WTC11 (cell line): Measurements from ENCODE around the gene RBBP7. TPM values are rescaled to one million over a fixed set of nuclear protein-coding genes. Genes with fewer than 3 reads are reported as not detected.

Experiments used
- ATAC-seq: fragments of 200-7000 bp; cut with Tn5 transposase; 2 replicates; pipeline ENCODE4 v1.10.0; 2021; ENCODE audit warnings: mild to moderate bottlenecking, moderate library complexity
- CTCF ChIA-PET: fragments of 300-600 bp; sonication (Branson Sonifier 250); formaldehyde crosslinking; loops from one replicate; lab custom pipeline; 2021; ENCODE audit warnings: antibody characterized with exemption; lab: Charles Lee
- POLR2A ChIA-PET: fragments of 350-600 bp; sonication (Branson Sonifier 250); formaldehyde crosslinking; loops from one replicate; lab custom pipeline; 2021; ENCODE audit warnings: antibody characterized with exemption; lab: Charles Lee
- DNase-seq: peaks from one replicate; pipeline ENCODE4 v3.0.0; 2021; ENCODE audit warnings: low spot score
- H3K27ac Mint-ChIP-seq: 2 replicates; pipeline ENCODE4 v1.8.0; 2021; ENCODE audit warnings: mixed read lengths
- H3K27me3 Mint-ChIP-seq: 2 replicates; pipeline ENCODE4 v1.8.0; 2021; ENCODE audit warnings: low read depth, mild to moderate bottlenecking, moderate library complexity, mixed read lengths
- H3K36me3 Mint-ChIP-seq: 2 replicates; pipeline ENCODE4 v1.8.0; 2021; ENCODE audit warnings: mixed read lengths
- H3K4me1 Mint-ChIP-seq: 2 replicates; pipeline ENCODE4 v1.8.0; 2022; ENCODE audit warnings: mixed read lengths
- H3K4me3 Mint-ChIP-seq: 2 replicates; pipeline ENCODE4 v1.8.0; 2021; ENCODE audit warnings: mild to moderate bottlenecking, moderate library complexity, mixed read lengths
- H3K9me3 Mint-ChIP-seq: 2 replicates; pipeline ENCODE4 v1.8.0; 2021; ENCODE audit warnings: mixed read lengths
- CREM ChIP-seq: sonication (generic); formaldehyde crosslinking; IDR thresholded peaks from 2 replicates; pipeline ENCODE4 v1.8.1; 2022; ENCODE audit warnings: mild to moderate bottlenecking, missing genetic modification reagents, moderate library complexity
- ELF4 ChIP-seq: sonication (generic); formaldehyde crosslinking; IDR thresholded peaks from 2 replicates; pipeline ENCODE4 v1.8.1; 2022; ENCODE audit warnings: low read depth, mild to moderate bottlenecking, moderate library complexity, missing genetic modification reagents
- FOXJ3 ChIP-seq: sonication (generic); formaldehyde crosslinking; IDR thresholded peaks from 2 replicates; pipeline ENCODE4 v1.9.0; 2021; ENCODE audit warnings: missing genetic modification reagents, mild to moderate bottlenecking, borderline replicate concordance
- FOXK1 ChIP-seq: sonication (generic); formaldehyde crosslinking; IDR thresholded peaks from 2 replicates; pipeline ENCODE4 v1.8.0; 2022; ENCODE audit warnings: mild to moderate bottlenecking, moderate library complexity, missing genetic modification reagents
- MLX ChIP-seq: sonication (generic); formaldehyde crosslinking; IDR thresholded peaks from 2 replicates; pipeline ENCODE4 v1.8.1; 2023; ENCODE audit warnings: mild to moderate bottlenecking, missing genetic modification reagents, moderate library complexity
- NFATC4 ChIP-seq: fragments of 250-450 bp; sonication (Bioruptor Pico); IDR thresholded peaks from 2 replicates; pipeline ENCODE4 v1.9.0; 2021; ENCODE audit warnings: mild to moderate bottlenecking
- NFE2L1 ChIP-seq: sonication (generic); formaldehyde crosslinking; IDR thresholded peaks from 2 replicates; pipeline ENCODE4 v1.8.1; 2023; ENCODE audit warnings: missing genetic modification reagents
- RORB ChIP-seq: fragments of 250-450 bp; sonication (Bioruptor Pico); IDR thresholded peaks from 2 replicates; pipeline ENCODE4 v1.9.0; 2021; ENCODE audit warnings: mild to moderate bottlenecking
- TCF7 ChIP-seq: sonication (generic); formaldehyde crosslinking; IDR thresholded peaks from 2 replicates; pipeline ENCODE4 v1.8.0; 2022; ENCODE audit warnings: mild to moderate bottlenecking, low read depth, missing genetic modification reagents, moderate library complexity
- ZNF121 ChIP-seq: sonication (generic); formaldehyde crosslinking; IDR thresholded peaks from 2 replicates; pipeline ENCODE4 v1.8.0; 2023; ENCODE audit warnings: missing genetic modification reagents
- ZNF219 ChIP-seq: sonication (generic); formaldehyde crosslinking; IDR thresholded peaks from 2 replicates; pipeline ENCODE4 v1.8.0; 2023; ENCODE audit warnings: missing genetic modification reagents, mild to moderate bottlenecking, borderline replicate concordance
- ZNF232 ChIP-seq: sonication (generic); formaldehyde crosslinking; IDR thresholded peaks from 2 replicates; pipeline ENCODE4 v1.8.0; 2022; ENCODE audit warnings: mild to moderate bottlenecking, missing genetic modification reagents
- ZNF263 ChIP-seq: sonication (generic); formaldehyde crosslinking; IDR thresholded peaks from 2 replicates; pipeline ENCODE4 v1.8.1; 2022; ENCODE audit warnings: low read depth, mild to moderate bottlenecking, moderate library complexity, missing genetic modification reagents
- ZNF671 ChIP-seq: fragments of 250-450 bp; sonication (Bioruptor Pico); IDR thresholded peaks from 2 replicates; pipeline ENCODE4 v1.8.0; 2021; ENCODE audit warnings: mild to moderate bottlenecking
- total RNA-seq: library from RNA; stranded (reverse); gene quantifications from 3 replicates; pipeline ENCODE4 v1.2.3, GENCODE V29; 2021
- TF ChIP-seq, protein P1 (sequence below): sonication (generic); formaldehyde crosslinking; IDR thresholded peaks from 2 replicates; pipeline ENCODE4 v1.8.0; 2023; ENCODE audit warnings: missing genetic modification reagents, mild to moderate bottlenecking, borderline replicate concordance
- TF ChIP-seq, protein P2 (sequence below): fragments of 200-600 bp; IDR thresholded peaks from 2 replicates; pipeline ENCODE4 v1.8.0; 2022; ENCODE audit warnings: antibody characterized with exemption

RBBP7 gene
- total RNA-seq, 1 experiment from 2014 or later, result 120 TPM

DNA sequence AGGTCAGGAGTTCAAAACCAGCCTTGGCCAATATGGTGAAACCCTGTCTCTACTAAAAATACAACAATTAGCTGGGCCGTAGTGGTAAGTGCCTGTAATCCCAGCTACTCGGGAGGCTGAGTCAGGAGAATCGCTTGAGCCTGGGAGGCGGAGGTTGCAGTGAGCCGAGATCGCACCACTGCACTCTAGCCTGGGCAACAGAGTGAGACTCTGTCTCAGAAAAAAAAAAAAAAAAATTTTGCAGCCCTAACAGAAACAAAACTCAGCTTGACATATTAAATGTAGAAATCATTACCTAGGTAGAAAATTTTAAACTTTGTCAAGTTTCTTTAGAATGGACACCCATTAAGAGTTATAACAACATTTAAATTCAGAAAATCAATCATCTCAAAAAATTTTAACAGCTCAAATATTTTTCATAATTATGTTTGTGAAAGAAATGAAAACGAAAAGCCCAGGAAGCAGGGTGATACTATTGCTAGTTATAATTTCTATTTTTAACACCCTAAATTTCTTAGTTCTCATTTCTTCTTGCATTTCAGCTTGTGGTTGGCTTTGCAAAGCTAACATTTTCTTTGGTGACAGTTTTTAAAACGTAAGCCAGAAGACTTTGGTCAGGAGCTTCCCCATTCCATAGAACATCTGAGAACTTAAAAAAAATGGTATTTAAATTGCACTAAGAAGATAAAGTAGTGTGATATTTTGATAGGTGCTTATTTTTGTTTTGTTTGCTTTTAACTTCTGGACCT is 33.3 kb upstream of the RBBP7 start (continued):
- TF ChIP-seq MLX (no peak), ZNF121 (CRISPR knock-in tag) (no peak), ZNF232 (CRISPR knock-in tag) (no peak), CREM (CRISPR knock-in tag) (no peak), ZNF671 (CRISPR knock-in tag) (no peak), ELF4 (CRISPR knock-in tag) (no peak), NFATC4 (CRISPR knock-in tag) (no peak)
- TF ChIP-seq, protein P1, sequence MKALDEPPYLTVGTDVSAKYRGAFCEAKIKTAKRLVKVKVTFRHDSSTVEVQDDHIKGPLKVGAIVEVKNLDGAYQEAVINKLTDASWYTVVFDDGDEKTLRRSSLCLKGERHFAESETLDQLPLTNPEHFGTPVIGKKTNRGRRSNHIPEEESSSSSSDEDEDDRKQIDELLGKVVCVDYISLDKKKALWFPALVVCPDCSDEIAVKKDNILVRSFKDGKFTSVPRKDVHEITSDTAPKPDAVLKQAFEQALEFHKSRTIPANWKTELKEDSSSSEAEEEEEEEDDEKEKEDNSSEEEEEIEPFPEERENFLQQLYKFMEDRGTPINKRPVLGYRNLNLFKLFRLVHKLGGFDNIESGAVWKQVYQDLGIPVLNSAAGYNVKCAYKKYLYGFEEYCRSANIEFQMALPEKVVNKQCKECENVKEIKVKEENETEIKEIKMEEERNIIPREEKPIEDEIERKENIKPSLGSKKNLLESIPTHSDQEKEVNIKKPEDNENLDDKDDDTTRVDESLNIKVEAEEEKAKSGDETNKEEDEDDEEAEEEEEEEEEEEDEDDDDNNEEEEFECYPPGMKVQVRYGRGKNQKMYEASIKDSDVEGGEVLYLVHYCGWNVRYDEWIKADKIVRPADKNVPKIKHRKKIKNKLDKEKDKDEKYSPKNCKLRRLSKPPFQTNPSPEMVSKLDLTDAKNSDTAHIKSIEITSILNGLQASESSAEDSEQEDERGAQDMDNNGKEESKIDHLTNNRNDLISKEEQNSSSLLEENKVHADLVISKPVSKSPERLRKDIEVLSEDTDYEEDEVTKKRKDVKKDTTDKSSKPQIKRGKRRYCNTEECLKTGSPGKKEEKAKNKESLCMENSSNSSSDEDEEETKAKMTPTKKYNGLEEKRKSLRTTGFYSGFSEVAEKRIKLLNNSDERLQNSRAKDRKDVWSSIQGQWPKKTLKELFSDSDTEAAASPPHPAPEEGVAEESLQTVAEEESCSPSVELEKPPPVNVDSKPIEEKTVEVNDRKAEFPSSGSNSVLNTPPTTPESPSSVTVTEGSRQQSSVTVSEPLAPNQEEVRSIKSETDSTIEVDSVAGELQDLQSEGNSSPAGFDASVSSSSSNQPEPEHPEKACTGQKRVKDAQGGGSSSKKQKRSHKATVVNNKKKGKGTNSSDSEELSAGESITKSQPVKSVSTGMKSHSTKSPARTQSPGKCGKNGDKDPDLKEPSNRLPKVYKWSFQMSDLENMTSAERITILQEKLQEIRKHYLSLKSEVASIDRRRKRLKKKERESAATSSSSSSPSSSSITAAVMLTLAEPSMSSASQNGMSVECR, result no peak
- TF ChIP-seq, protein P2, sequence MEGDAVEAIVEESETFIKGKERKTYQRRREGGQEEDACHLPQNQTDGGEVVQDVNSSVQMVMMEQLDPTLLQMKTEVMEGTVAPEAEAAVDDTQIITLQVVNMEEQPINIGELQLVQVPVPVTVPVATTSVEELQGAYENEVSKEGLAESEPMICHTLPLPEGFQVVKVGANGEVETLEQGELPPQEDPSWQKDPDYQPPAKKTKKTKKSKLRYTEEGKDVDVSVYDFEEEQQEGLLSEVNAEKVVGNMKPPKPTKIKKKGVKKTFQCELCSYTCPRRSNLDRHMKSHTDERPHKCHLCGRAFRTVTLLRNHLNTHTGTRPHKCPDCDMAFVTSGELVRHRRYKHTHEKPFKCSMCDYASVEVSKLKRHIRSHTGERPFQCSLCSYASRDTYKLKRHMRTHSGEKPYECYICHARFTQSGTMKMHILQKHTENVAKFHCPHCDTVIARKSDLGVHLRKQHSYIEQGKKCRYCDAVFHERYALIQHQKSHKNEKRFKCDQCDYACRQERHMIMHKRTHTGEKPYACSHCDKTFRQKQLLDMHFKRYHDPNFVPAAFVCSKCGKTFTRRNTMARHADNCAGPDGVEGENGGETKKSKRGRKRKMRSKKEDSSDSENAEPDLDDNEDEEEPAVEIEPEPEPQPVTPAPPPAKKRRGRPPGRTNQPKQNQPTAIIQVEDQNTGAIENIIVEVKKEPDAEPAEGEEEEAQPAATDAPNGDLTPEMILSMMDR, result no peak

DNA sequence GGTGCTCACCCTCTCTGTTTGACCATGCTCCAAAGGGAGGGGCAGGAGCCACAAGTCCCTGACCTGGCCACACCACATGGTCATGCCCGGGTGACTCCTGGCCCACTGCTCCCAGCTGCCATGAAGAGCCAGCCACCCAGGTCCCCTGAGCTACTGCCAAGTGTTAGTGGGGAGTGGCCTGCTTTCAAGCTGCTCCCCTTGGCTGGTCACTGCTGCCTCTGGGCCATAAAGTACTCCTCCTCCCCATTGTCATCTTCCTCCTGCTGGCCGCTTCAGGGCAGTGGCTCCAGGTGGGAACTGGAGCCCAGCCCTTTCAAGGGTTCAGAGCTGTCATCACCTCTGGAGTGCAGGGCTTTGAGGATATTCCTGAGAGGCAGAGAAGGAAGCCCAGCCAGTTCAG is 27.3 kb upstream of the RBBP7 start:
- ATAC-seq (no peak), DNase-seq (no peak)
- H3K9me3 Mint-ChIP-seq, result no peaks in the 10 kb centered on the region
- POLR2A ChIA-PET, result no interaction called here
- no peaks in the 10 kb centered on the region; the same call in 1 of the 2 replicates for H3K27me3 Mint-ChIP-seq
- no peaks in the 10 kb centered on the region for H3K36me3 Mint-ChIP-seq
- peaks cover 3% of the 10 kb centered on the region for H3K4me1 Mint-ChIP-seq
- no peak overlapping the region for H3K4me3 Mint-ChIP-seq
- TF ChIP-seq ZNF263 (no peak), TCF7 (CRISPR knock-in tag) (no peak), ZNF219 (CRISPR knock-in tag) (no peak), NFE2L1 (CRISPR knock-in tag) (no peak), FOXJ3 (no peak), RORB (CRISPR knock-in tag) (no peak), FOXK1 (CRISPR knock-in tag) (no peak)
- TF ChIP-seq, protein P1, result no peak
- H3K27ac Mint-ChIP-seq, result no peak overlapping the region
- CTCF ChIA-PET, result interaction anchor here (1.6 to 2.0 kb wide), 3 partner anchors 15 to 148 kb away, joined by 6 to 8 read pairs (median 7); no protein-coding TSS in a partner anchor
